ENCODE data around the gene SLC30A4.
"Not testable (repeated sequence)": the region's sequence is repeated elsewhere in the genome, so short reads cannot be mapped to it uniquely, and the experiment has no call there.

Gene SLC30A4, protein sequence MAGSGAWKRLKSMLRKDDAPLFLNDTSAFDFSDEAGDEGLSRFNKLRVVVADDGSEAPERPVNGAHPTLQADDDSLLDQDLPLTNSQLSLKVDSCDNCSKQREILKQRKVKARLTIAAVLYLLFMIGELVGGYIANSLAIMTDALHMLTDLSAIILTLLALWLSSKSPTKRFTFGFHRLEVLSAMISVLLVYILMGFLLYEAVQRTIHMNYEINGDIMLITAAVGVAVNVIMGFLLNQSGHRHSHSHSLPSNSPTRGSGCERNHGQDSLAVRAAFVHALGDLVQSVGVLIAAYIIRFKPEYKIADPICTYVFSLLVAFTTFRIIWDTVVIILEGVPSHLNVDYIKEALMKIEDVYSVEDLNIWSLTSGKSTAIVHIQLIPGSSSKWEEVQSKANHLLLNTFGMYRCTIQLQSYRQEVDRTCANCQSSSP

DNA sequence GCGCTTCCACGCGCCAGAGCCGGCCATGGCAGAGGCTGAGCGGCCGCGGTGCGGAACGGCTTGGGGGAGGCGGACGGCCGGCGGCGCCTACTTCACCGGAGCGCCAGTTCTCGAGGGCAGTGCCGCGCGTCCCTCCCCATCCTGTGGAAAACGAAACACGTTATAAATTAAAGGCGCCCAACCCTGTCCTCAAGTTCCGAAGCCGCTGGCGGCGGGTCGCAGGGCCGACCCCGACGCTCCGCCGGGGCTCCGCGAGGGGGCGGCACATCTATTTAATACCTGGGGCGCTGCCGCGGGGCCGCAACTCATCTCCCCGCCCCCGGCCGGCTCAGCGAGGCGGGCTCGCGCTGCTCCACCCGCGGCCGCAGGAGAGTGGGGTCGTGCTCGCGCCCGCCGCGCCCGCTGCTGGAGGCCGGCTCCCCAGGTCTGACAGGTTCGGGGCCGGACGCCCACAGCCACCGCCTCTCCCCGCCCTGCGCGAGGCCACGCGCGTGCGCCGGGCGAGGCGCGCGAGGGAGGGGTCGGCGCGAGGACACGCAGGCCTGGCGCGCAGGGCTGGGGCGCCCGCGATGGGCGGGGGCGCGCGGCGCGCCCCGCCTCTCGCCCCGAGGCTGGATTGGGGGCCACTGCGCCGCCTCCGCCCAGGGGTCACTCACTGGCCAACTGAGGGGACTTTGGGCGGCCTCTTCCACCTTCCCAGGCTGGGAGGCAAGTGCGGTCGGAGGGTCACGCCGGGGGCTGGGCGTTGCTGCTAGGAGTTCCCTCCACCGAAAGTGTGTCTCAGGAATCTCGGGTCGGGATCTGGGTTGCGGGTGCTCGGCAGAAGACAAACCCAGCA lies at the start of gene SLC30A4:
Gene SLC30A4 (minus strand): TSS at position 428 of the 838 bp plus-strand sequence. CDS start 401 bp downstream, at position 27.
- Histone ChIP-seq H3K4me3 (peak within 1 kb of the TSS; percentile 66 to 91 (median 82)), H3K27ac (peak within 1 kb of the TSS; percentile 44 to 92 (median 79))

- Histone ChIP-seq H3K4me3 (no peak overlapping the region), H3K27ac (no peak overlapping the region)
Measured at GRCh38 chr15:45555934-45556608, 33.5 kb upstream of the SLC30A4 start.

DNA sequence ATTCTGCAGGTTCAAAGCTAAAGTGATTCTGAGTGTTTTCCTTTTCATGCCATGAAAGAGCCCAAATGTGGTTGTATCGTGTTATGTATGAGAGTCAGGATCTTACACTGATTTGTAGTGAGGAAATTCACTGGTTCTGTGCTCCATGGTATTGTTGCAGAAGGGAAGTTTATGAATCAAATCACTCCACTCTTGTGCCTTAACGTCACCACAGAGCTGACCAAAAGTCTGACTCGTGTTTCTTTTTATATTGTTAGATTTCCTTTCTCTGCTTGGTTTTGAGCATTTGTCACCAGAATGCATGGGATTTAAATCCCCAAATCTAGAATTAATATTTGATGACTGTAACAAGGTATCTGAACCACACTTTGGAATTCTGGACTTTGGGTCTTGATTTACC lies 29.1 kb upstream of the SLC30A4 start:
- H3K4me3 ChIP-seq: no peak overlapping the region
- no peak overlapping the region for H3K27ac ChIP-seq

- H3K27ac ChIP-seq: peak overlapping the region in 2 of 21 experiments; percentile 46 to 47
- H3K4me3 ChIP-seq: no peak overlapping the region
Measured at GRCh38 chr15:45550436-45550835, 27.9 kb upstream of the SLC30A4 start.

DNA sequence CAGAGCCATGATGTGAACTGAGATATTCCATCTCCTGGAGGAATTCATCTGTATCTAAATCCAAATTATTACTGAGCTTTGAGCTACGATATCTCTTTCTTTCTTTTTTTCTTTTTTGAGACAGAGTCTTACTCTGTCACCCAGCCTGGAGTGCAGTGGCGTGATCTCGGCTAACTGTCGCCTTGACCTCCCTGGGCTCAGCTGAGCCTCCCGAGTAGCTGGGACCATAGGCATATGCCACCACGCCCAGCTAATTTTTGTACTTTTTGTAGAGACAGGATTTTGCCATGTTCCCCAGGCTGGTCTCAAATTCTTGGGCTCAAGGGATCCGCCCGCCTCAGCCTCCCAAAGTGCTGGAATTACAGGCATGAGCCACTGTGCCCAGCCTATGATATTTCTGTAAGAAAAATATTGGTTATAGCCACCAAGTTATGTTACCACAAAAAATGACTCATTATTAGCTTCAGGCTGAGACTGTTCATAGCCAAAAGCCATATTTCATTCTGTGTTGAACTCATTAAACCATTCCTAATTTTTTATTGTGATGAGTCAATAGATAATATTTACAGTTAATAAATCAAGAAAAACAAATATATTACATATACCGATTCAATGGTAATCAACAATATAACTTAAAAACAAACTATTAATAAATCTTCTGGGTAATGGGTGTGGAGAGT lies 27.1 kb upstream of the SLC30A4 start:
- peak overlapping the region in 7 of 21 experiments; percentile 26 to 77 (median 65) for H3K27ac ChIP-seq
- H3K4me3 ChIP-seq: no peak overlapping the region

GRCh38 chr15:45548753-45549520 lies 26.4 kb upstream of the SLC30A4 start:
- peak overlapping the region in 7 of 21 experiments; percentile 26 to 77 (median 65) for H3K27ac ChIP-seq
- H3K4me3 ChIP-seq: no peak overlapping the region

- no peak overlapping the region for H3K27ac ChIP-seq
Measured at GRCh38 chr15:45546789-45547188, 24.2 kb upstream of the SLC30A4 start.

GRCh38 chr15:45544266-45545023 lies 21.9 kb upstream of the SLC30A4 start:
- Histone ChIP-seq H3K27ac (no peak overlapping the region), H3K4me3 (no peak overlapping the region)

More at GRCh38 chr15:45546789-45547188, 24.2 kb upstream of the SLC30A4 start:
- no peak overlapping the region for H3K4me3 ChIP-seq

DNA sequence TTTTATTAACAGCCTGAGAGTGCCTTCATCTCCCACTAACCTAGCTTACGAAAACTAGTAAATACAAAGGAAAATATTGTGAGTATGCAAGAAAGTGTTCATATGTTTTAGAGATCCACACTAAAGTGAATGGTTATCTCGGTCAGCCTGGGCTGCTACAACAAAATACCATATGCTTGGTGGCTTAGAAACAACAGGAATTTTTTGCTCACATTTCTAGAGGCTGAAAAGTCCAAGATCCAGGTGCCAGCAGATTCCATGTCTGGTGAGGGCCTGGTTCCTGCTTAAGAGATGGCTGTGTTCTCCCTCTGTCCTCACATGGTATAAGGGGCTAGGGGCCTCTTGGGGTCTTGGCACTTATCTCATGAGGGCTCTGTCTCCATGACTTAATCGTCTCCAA lies 20.5 kb upstream of the SLC30A4 start:
- Histone ChIP-seq H3K4me3 (no peak overlapping the region), H3K27ac (no peak overlapping the region)

DNA sequence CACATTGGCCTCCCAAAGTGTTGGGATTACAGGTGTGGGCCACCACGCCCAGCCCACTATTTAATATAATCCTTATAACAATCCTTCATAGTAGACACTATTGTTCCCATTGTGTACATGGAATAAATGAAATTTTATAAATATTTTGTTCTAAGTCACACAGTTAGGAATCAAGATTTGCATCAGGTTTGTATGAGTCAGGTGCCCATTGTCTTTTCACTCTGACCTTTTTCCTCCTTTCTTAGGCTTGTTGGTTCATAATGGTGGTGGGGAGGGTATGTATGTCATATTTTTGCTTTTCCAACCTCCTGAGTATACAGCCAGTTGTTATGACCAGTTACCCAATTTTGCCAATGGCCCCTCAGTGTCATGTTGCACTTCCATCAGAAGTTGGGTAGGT lies 18.0 kb upstream of the SLC30A4 start:
- H3K27ac ChIP-seq: no peak overlapping the region
- no peak overlapping the region for H3K4me3 ChIP-seq

DNA sequence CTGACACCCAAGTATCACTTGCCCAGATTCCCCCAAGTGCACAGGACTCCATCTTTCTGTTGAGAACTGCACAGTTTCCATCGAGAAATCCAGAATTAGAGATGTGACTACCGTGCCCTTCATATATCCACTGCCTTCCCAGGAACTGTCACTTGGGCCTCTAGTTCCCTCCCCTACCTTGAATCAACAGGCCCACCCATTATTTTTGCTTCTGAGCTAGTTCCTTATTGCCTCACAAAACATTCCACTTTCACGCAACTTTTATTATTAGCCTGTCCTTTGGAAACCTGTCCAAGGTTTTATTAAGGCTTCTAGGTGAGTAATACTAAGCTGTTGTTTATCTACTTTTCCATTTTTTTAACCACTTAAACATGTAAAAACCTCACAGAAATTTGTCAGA lies 17.1 kb upstream of the SLC30A4 start:
- H3K27ac ChIP-seq: no peak overlapping the region
- H3K4me3 ChIP-seq: no peak overlapping the region

DNA sequence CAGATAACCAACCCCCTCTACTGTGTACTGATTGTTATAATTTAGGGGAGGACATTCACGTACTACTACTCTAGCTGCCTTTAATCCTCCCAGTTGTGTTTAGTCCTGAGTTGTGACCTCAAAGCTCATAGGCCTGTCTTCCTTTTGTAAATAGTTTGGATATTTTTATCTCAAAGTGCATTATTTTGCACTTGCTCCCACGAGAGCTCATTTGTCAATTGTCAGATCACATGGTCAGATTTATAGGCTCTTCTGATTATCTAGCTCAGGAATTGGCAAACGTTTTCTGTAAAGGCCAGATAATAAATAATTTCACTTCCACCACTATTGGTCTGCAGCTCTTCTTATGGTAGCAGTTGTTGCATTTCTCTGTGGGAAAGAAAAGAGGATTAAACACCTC lies 14.4 kb upstream of the SLC30A4 start:
- no peak overlapping the region for H3K27ac ChIP-seq
- H3K4me3 ChIP-seq: no peak overlapping the region

DNA sequence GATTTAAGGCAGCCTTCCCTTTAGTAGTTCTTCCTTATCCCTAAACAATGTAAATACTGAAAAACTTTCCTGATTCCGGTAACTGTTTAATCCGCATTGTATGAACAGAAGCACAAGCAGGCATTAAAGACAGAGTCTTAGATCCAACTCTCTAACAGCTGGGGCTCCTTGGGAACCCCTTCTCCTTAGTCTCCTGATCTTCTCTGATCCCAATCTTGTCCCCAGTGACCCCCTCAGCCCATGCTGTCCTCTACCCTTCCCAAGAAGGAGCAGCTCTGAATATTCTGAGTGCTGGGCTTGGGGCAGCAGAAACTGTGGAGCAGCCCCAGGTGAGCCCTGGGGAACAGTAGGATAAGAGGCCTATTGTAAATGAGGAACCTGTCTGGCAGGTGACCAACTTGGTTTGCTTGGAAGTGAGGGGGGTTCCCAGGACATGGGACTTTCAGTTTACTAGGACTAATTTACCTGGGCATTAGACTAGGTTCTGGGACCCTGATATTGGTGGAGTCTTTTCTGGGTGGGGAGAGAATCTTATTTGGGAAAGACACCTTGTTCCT lies 13.0 kb upstream of the SLC30A4 start:
- H3K4me3 ChIP-seq: no peak overlapping the region
- no peak overlapping the region for H3K27ac ChIP-seq

GRCh38 chr15:45534821-45535220 lies 12.3 kb upstream of the SLC30A4 start:
- Histone ChIP-seq H3K27ac (no peak overlapping the region), H3K4me3 (no peak overlapping the region)

- not testable (repeated sequence) for H3K4me3 ChIP-seq, H3K27ac ChIP-seq
Measured at GRCh38 chr15:45532892-45533291, 10.3 kb upstream of the SLC30A4 start.

DNA sequence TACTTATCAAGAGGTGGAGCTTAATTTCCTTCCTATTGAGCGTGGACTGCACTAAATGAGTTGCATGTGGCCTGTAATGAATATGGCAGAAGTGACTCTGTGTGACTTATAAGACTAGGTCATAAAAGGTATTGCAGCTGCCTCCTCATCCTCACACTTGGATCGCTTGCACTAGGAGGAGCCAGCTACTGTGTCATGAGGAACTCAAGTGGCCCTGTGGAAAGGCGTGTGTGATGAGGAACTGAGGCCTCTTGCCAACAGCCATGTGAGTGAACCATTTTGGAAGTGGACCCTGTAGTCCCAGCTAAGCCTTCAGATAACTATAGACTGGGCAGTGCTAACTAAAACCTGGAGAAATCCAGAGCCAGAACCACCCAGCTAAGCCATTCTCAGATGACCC lies 7.1 kb upstream of the SLC30A4 start:
- H3K4me3 ChIP-seq: no peak overlapping the region

GRCh38 chr15:45527086-45527485 lies 4.5 kb upstream of the SLC30A4 start:
- no peak overlapping the region for H3K4me3 ChIP-seq
- no peak overlapping the region for H3K27ac ChIP-seq

More for the DNA sequence above, 7.1 kb upstream of the SLC30A4 start:
- H3K27ac ChIP-seq: no peak overlapping the region

DNA sequence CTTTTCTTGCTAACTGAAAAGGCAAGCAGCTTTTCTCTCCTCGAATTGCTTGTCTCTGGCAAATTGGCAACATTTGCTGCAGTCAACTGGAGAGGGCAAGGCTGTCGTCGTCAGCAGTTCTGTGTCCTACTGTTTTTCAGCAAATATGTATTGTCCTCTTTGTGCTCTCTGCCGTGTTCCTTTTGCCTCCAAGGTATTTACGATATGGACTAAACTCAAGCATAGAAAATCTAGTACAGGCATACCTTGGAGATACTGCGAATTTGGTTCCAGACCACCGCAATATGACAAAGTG lies 558 bp upstream of the SLC30A4 start:
- Histone ChIP-seq H3K27ac (peak overlapping the region; percentile 3 to 92 (median 79)), H3K4me3 (peak overlapping the region; percentile 66 to 91 (median 82))
